Ecto neural progenitor cell (in vitro differentiated cells): ENCODE results near the gene ALG8.
A peak's percentile ranks its signal among the peaks of the same experiment; 100 is the strongest.
"Not testable (repeated sequence)": the region's sequence is repeated elsewhere in the genome, so short reads cannot be mapped to it uniquely, and the experiment has no call there.

Source experiments
- DNase-seq: peaks from one replicate; pipeline ENCODE4 v3.0.0-alpha.2; 2018; ENCODE audit warnings: low spot score

ALG8 gene

GRCh38 chr11:78139422-78140391, at the start of gene ALG8:
TSS of gene ALG8 (minus strand) at chr11:78139626. CDS start at chr11:78139588, 38 bp downstream.
- peak; percentile 96 for DNase-seq

GRCh38 chr11:78188286-78189173, 49.1 kb upstream of the ALG8 start, which contains the start of the genes KCTD21 and USP35:
TSS of gene KCTD21 (minus strand) at chr11:78188626. CDS start at chr11:78174554, 14,072 bp downstream.
TSS of gene USP35 (plus strand) at chr11:78188919. CDS start at chr11:78196246, 7,327 bp downstream.
- DNase-seq: peak; percentile 97

GRCh38 chr11:78187366-78188285, 48.2 kb upstream of the ALG8 start:
- no peak for DNase-seq

GRCh38 chr11:78181185-78181584, 41.8 kb upstream of the ALG8 start:
- no peak for DNase-seq

- DNase-seq: no peak
These were observed 41.3 kb upstream of the ALG8 start for GRCh38 chr11:78180751-78181150.

GRCh38 chr11:78179459-78180071, 40.1 kb upstream of the ALG8 start:
- no peak for DNase-seq

- no peak for DNase-seq
These were observed 37.8 kb upstream of the ALG8 start for GRCh38 chr11:78177216-78177615.

GRCh38 chr11:78176605-78177141, 37.2 kb upstream of the ALG8 start:
- DNase-seq: no peak

- DNase-seq: not testable (repeated sequence)
These were observed 36.4 kb upstream of the ALG8 start for GRCh38 chr11:78175862-78176261.

- no peak for DNase-seq
These were observed 32.5 kb upstream of the ALG8 start for GRCh38 chr11:78171951-78172350.

GRCh38 chr11:78170874-78171549, 31.6 kb upstream of the ALG8 start:
- DNase-seq: no peak

- no peak for DNase-seq
These were observed 31.0 kb upstream of the ALG8 start for GRCh38 chr11:78170413-78170812.

GRCh38 chr11:78168539-78169477, 29.4 kb upstream of the ALG8 start:
- DNase-seq: no peak

- DNase-seq: no peak
These were observed 27.5 kb upstream of the ALG8 start for GRCh38 chr11:78166855-78167469.

- no peak for DNase-seq
These were observed 25.0 kb upstream of the ALG8 start for GRCh38 chr11:78164471-78164870.

GRCh38 chr11:78163828-78164227, 24.4 kb upstream of the ALG8 start:
- no peak for DNase-seq

- DNase-seq: no peak
These were observed 22.5 kb upstream of the ALG8 start for GRCh38 chr11:78161962-78162371.

GRCh38 chr11:78161346-78161745, 21.9 kb upstream of the ALG8 start:
- DNase-seq: no peak
